NOMO-1 treated with DMSO at 0.1 percent for 48 hours (cell line): Measurements from ENCODE around the gene IRS2.
"Not testable (repeated sequence)": the region's sequence is repeated elsewhere in the genome, so short reads cannot be mapped to it uniquely, and the experiment has no call there.

Experiments used
- DNase-seq: peaks from one replicate; lab custom pipeline; 2025; ENCODE audit not compliant: unreplicated experiment; lab: John Stamatoyannopoulos, UW

IRS2 gene

DNA sequence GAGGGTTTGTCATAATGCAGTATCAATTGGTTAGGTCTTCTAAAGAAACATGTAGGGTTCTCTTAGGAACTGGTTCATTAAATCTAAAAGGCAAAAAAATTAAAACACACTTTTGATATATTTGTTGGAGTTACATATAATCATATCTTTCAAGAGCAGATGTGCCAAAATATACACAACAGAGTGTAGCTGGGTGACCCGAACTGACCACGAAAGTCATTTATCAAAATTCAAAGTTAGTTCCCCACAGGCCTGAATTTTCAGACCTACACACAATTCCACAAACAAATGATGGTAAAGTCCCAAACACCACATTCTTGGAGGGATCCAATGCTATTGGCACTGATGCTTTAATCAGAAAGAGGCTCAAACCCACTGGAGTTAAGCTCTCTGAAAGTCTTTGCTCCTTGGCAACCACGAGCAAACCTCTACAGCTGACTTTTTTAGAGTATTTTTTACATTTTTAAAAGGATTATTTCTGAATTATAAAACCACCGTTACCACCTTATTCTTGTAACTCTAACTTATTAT, 50.9 kb downstream of the IRS2 start:
- no peak for DNase-seq

DNA sequence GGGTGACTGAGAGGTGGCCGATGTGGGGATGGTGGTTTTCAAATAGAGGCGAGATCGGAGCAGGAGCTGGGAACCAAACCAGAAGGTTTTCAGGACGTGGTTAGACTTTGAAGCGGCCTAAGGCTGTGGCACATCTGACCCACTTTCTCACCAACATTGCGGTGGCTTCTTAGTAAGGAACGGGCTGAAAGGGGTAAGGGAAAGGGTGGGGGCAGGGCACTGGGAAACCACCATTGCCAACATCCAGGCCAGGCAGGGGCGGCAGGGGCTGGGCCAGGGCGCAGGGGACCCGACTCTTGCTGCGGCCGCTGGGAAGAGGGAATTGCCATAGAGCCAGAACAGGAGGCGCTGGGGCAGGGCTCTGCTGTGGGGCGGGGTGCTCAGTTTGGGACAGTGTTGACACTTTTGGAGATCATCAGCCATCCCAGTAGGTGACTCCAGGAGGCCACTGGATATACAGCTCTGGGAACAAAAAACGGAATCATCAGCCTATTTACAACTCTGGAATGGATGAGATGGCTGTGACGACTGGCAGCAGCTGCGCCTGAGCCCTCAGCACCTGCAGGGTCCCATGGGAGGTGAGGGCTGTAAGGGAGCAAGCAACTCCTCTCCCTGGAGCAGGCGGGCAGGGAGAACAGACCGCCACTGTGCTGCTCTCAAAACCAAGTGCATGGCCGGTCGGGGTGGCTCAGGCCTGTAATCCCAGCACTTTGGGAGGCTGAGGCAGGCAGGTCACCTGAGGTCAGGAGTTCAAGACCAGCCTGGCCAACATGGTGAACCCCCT, 52.2 kb downstream of the IRS2 start:
- no peak for DNase-seq

DNA sequence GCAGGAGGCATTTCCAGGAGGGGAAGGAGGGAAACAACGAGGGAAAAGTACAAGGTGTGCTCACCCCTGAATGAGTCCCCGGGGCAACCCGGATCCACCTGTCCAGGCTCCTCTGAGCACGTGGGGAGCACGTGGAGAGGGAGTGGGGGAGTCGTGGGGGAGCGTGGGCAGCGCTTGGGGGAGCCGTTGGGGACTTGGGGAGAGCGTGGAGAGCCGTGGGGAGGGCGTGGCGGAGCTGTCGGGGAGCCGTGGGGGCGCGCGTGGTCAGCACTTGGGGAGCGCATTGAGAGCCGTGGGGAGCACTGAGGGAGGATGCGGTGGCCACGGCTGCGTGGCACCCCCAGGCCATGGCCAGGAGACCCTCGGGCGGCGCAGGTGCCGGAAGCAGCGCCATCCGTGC, 52.8 kb downstream of the IRS2 start:
- DNase-seq = no peak

DNA sequence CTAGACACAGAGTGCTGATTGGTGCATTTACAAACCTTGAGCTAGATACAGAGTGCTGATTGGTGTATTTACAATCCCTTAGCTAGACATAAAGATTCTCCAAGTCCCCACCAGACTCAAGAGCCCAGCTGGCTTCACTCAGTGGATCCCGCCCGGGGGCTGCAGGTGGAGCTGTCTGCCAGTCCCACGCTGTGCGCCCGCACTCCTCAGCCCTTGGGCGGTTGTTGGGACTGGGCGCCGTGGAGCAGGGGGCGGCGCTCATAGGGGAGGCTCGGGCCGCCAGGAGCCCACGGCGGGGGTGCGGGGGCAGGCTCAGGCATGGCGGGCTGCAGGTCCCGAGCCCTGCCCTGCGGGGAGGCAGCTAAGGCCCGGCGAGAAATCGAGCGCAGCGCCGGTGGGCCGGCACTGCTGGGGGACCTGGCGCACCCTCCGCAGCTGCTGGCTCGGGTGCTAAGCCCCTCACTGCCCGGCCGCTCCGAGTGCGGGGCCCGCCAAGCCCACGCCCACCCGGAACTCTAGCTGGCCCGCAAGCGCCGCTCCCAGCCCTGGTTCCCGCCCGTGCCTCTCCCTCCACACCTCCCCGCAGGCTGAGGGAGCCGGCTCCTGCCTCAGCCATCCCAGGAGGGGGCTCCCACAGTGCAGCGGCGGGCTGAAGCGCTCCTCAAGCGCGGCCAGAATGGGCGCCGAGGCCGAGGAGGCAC, 53.8 kb downstream of the IRS2 start:
- DNase-seq = not testable (repeated sequence)

DNA sequence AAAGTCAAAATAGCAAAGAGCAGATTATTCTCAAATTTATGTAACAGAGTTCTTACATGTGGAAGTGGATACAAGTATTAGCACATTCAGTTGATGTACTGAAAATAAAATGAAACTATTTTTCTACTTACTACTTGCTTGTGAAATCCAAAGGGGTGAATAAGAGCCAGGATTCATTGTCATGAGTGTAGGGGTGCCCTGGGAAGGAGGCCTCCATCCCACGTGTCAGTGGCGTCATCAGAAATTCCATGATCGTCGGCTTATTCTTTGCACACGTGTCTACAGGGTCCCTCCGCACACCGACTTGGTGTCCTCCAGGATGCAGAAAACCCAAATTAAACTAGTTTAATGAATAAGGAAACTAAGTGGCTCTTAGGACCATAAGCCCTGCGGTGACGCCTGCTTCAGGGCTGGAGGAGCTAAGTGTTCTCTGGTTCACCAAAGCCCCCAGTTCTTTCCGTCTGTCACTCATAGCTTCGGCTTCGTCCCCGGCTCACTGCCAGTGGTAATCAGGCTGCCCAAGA, 55.5 kb downstream of the IRS2 start:
- DNase-seq = no peak

DNA sequence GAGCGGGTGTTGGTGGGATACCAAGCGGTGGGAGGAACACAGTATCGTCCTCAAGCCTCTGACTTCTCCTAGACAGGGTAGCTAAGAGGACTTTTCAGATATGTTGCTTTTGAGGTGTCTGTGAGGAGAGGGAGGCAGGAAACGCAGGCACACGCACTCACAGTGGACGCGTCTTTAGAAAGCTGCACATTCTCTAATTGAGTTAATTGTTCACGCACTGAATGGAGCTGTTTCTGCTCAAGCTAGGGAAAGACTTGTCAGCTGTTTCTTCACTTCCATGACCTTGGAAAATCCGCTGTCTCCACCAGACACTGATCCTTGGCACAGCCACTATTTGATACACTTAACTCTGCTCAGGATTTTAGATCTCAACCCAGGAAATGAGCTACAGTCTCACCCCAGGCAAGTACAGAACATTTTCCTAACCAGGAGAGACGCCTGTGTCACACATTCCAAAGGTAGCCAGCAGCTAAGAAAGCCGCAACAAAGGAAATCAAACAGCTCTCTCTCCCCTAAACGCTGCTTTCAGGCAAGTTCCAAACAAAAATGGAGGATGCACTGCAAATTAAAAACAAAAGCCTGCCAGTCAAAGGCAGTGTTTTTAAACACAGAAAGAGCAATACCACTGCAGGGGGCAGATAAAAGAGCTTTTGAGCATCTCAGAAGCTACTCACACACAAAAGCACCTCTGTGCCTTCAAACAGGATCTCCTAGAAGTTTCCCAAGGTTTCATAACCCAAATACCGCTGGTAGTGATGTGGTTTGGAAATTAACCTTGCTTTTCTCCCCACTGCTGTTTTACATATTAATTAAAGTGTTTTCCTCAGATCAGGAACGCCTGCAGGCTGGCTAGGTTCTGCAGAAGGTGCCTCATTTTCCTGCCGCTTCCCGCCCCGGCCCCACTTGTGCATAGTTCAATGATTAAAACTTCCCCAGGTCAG, 57.3 kb downstream of the IRS2 start:
- DNase-seq = no peak

DNA sequence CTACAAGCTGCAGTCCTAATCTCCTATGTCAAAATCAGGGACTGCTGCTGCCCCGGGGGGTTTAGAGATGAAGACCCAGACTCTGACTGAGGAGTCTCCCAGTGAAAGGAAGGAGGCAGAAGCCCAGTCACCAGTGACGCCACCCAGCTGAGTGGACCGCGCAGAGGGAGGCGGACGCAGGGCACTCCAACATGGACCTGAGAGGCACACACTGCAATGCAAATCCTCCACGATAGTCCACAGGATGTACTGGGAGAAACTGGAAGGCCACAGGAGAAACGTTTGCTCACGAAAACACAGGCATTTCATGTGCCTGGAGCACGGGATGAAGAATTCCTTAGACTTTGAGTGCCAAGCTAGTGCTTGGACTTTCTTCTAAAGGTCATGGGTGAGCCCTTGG, 58.3 kb downstream of the IRS2 start:
- no peak for DNase-seq

DNA sequence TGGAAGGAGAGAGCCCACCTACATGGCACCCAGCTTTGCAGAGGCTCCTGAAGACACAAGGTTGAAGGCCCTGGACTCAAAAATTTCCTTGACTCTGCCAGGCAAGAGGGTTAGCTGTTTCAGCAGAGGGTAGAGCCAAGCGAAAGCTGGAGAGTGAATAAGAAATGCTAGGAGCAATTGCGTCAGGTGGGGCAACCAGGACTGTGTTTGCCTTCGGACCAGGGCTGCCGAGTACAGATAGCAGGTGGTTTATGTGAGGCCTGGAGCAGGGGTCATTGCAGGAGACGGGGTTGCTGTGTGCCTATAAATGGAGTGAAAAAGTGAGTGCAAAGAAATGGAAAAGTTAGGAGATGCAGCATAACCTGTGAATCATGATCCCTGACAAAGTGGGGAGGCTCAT, 59.1 kb downstream of the IRS2 start:
- no peak for DNase-seq

DNA sequence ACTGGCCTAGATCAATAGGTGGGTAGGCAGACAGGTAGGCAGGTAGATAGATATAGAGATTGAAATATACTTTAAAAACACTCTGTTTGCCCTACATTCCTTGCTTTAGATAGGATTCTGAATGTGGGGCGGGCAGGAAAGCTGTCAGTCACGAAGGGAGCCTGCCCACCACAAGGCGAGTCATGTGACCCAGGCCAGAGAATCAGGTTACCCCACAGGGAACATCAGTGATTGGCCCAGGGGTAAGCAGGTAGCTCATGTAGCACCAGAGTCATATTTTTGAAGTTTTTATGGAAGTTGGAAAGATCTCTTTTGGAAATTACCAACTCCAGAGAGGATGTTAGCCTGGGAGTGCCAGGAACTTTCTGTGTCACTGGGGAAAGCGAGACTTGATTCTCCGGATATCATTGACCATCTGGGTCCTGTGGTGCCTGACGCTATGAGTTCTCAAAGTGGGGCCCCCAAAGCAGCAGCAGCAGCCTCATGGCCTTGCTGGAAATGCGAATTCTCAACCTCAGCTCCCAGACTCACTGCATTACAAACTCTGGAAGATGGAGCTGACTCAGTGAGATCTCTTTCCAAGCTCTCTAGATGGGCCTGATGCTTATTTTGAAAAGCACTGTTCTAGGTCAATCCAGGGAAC, 60.3 kb downstream of the IRS2 start:
- no peak for DNase-seq

DNA sequence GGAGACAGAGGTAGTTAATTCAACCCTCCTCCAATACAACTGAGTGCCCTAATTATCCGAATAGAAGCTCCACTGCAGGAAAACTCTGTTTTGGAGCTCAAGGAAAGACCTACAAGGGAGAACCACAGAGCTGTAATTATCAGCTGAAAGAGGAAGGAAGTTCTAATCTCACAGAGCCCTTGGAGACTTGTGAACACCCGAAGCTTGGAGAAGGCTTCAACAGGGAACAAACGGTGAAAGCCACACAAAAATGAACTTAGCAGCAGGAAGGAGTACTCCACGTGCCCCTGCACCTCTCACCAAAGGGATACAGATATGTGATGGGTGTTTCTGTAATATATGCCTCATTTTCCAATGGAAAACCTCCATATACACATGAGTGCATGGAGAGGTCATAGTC, 61.1 kb downstream of the IRS2 start:
- peak; percentile 80 for DNase-seq

DNA sequence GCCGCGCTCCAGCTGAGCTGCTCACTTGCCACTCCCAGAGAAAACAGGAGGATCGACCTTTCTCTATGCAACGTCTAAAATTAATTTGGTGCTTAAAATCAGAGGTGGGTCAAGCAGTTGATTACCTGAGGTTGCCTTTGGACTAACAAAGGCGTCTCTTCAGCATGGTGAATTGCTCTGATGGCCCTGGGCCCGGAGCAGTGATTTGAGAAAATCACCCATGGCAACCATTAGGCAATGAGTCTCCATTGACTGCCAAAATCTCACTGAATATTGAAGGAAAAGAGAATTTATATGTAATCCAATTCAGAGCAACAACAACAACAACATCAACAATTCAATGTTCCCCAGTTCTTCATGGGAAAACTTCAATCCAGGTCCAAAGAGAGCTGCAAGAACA, 61.8 kb downstream of the IRS2 start:
- no peak for DNase-seq

DNA sequence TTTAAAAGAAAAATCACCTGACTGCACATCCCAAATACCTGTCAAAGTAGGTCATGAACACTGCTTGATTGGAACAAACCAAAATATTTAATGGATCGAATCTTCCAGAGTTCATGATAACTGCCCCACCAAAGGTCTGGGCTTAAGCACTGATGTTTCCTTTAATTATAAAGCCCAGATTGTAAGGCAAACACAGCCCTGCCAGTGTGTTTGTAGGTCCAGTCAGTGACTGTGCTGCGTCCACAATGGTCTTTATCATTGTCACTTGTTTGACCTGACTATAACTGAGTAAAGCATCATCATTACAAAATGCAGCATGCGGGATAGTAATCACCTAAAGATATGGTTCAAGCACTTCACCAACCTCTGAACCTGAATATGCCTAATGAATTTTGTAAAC, 63.3 kb downstream of the IRS2 start:
- no peak for DNase-seq

DNA sequence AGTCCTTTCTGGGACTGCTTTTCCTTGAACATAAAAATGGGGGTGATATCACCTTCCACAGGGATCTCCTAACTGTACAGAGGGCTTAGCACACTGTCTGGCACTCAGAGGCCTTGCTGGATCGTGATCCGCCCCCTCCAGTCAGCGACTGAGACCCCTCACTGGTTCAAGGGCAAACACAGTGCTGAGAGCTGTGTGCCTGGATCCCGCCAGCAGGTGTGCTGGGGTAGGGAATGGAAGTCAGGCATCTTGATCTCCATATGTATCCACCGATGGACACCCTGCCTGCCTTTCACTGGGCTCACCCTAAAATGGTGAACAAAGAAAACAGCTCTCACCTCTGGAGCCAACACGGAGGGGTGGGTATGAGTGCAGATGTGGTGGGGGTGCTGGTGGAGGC, 64.3 kb downstream of the IRS2 start:
- DNase-seq = no peak

DNA sequence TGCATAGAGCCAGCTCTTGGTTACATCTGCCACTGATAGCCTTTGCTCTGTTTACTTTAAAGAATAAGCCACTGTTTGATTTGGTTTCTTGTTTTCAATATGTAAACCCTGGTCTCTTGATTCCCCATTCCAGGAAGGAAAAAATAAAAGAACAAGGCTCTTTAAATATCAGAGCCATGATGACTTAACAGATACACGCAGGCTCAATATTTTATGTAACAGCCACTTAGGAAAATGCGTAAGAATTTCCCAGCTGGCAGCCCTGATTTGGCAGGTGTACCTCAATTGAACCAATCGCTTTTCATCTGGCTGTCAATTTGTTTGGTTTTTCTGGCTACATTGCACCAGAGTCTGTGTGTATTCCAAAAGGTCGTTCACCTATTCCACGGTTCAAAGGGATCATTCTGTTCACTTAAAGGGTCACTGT, 65.6 kb downstream of the IRS2 start:
- DNase-seq = no peak

DNA sequence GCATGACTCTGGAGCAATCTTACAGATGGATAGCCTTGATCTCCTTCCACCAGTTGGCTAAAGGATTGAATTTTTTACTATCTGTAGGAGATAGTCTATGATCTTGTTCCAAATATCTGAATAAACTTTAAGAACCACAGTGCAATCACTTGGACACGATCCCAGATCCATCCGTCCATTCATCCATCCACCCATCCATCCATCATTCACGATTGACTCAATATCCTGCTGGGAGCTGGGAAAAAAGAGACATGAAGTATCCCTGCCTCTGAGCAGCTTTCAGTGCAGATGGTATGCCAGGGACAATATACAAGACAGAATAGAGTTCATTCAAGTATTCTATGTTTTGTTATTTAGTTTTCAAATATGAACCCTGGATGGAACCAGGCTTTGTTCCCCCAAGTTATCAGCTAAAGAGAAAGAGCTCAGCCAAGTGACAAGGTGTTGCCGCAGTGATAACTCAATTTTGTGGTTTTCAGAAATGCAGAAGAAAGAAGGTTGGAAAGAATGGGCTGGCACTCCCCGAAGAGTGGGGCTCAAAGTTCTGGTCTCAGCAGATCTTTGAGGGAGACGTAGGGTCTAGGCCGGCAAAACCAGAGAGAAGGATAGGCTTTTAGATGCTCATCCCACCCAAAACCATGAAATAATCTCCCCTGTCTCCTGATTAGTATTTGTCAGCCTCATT, 66.3 kb downstream of the IRS2 start:
- peak; percentile 37 for DNase-seq

DNA sequence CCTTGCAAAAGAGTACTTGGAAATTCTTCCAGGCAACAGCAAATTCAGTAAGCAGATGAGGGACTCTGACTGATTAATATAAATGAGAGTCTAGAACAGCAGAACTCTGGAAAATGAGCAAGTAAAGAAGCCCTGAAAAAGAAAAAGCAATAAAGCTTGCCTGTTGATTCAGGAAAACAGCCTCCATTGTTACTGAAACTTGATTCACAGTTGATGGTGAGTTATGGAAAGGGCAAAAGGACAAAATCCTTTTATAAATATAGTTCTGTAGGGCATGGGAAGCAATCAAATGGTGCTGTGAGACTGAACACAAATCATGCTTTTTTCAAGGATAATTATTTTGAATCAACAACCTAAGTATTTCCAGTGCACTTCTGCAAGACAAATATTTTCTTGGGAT, 67.7 kb downstream of the IRS2 start:
- DNase-seq = no peak

DNA sequence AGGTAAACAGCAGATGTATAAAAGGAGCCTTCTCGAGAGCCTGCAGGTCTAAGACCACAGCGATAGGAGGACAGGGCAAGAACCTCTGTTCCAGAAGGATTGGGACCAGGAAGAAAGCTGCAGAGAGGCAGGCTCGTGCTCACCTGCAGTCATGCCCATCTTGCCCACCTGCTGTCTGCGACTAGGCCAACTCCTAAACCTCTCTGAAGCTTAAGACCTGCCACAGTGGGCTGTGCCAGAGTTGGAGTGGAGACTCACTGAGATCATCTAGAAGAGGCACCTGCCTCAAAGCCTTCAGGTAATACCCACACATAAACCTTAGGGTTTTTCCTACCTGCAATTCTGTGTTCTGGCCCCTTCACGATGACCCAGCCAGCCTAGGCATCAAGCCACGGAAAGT, 68.7 kb downstream of the IRS2 start:
- no peak for DNase-seq

DNA sequence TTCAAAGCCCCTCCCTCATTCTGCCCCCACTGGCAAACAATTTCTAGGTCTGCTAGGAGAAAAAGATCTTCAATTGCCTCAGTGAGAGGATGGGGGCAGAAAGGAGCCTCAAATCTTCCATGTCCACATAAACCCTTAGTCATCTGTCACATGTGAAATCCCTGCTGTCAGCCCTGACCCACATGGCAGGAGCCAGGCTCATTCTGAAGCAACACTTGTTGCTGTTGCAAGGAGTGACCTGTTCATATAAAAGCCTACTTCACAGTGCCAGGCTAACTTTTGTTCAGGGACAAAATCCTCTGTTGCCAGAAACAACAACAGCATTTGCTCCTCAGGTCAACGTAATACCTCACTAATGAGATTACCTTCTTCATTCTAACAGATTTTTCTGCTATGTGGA, 70.5 kb downstream of the IRS2 start:
- peak; percentile 84 for DNase-seq

DNA sequence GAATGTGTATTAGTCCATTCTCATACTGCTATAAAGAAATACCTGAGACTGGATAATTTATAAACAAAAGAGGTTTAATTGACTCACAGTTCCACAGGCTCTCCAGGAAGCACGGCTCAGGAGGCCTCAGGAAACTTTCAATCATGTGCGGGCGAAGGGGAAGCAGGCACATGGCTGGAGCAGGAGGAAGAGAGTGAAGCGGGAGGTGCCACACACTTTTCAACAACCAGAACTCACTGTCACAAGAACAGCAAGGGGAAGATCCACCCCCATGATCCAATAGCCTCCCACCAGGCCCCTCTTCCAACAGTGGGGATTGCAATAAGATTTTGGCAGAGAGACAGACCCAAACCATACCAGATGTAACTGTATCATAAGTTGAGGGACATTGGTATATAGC, 72.7 kb downstream of the IRS2 start:
- no peak for DNase-seq

DNA sequence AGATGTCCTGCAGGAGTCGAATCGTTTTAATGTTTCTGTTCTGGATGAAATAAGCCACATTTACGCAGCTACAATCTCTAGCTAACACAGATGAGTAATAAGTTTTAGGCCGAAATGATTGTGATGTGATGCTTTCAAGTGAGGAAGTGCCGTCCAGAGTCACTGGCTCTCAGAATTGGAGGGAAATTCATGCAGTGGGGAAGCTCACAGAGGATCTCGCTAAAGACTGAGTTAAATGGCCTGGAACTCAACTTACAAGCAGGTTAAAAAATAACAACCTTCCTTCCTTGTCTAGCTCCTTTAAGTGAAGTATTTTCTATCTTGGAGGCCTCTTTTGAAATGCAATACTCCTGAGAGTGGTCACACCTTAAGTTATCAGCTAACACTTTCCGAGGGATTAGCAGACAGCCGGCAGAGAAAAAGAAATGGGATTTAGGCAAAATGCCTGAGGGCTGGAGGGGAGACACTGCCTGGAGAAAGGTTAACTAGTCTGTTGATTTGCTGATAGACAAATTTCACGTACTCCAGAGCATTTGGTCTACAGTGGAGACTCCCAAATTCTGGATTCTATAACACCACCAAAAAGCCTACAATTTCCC, 74.2 kb downstream of the IRS2 start:
- DNase-seq = peak; percentile 13
